ENCODE data around the gene MAP2K3. TPM values are rescaled to one million over a fixed set of nuclear protein-coding genes. Genes with fewer than 3 reads are reported as not detected.

The MAP2K3 gene
- total and polyA plus RNA-seq, 9 donors, result 9.1 to 45.5 (median 17.6) TPM

GRCh38 chr17:21297026-21297520 lies 12.6 kb downstream of the MAP2K3 start:
- no peaks in the 10 kb centered on the region for H3K4me1 ChIP-seq (ENCODE audit: insufficient read depth)

GRCh38 chr17:21297597-21297996 lies 13.1 kb downstream of the MAP2K3 start:
- DNase-seq, result no peak
- Histone ChIP-seq H3K9me3 (no peaks in the 10 kb centered on the region), H3K36me3 (no peaks in the 10 kb centered on the region), H3K4me3 (no peak overlapping the region), H3K27ac (no peak overlapping the region), H3K4me1 (ENCODE audit: insufficient read depth) (no peaks in the 10 kb centered on the region), H3K27me3 (no peaks in the 10 kb centered on the region)
- intact Hi-C loops (cut with DNase I), result loop anchor here in 1 of 4 donors (10.0 kb wide), 1 partner anchor 1417 kb away; no protein-coding TSS in a partner anchor
- WGBS, 3 donors, result 59 to 71% (median 64%) methylated on average over 10 of the region's 10 CpGs
- TF ChIP-seq, protein P1, sequence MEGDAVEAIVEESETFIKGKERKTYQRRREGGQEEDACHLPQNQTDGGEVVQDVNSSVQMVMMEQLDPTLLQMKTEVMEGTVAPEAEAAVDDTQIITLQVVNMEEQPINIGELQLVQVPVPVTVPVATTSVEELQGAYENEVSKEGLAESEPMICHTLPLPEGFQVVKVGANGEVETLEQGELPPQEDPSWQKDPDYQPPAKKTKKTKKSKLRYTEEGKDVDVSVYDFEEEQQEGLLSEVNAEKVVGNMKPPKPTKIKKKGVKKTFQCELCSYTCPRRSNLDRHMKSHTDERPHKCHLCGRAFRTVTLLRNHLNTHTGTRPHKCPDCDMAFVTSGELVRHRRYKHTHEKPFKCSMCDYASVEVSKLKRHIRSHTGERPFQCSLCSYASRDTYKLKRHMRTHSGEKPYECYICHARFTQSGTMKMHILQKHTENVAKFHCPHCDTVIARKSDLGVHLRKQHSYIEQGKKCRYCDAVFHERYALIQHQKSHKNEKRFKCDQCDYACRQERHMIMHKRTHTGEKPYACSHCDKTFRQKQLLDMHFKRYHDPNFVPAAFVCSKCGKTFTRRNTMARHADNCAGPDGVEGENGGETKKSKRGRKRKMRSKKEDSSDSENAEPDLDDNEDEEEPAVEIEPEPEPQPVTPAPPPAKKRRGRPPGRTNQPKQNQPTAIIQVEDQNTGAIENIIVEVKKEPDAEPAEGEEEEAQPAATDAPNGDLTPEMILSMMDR (IDR thresholded peaks at IDR 0.05), result no peak
- TF ChIP-seq EP300 (IDR thresholded peaks at IDR 0.05) (no peak), POLR2A (IDR thresholded peaks at IDR 0.05) (no peak)

More at GRCh38 chr17:21297026-21297520, 12.6 kb downstream of the MAP2K3 start:
- H3K36me3 ChIP-seq, result no peaks in the 10 kb centered on the region
- intact Hi-C loops (cut with DNase I), result loop anchor here in 1 of 4 donors (10.0 kb wide), 1 partner anchor 1418 kb away; no protein-coding TSS in a partner anchor
- H3K27me3 ChIP-seq, result no peaks in the 10 kb centered on the region
- H3K4me3 ChIP-seq, result no peak overlapping the region
- no peaks in the 10 kb centered on the region for H3K9me3 ChIP-seq
- peak in 1 of 5 donors; percentile 23 for DNase-seq
- no peak overlapping the region for H3K27ac ChIP-seq
- WGBS, 3 donors, result 68 to 71% (median 69%) methylated on average over 10 of the region's 10 CpGs
- no peak for TF ChIP-seq POLR2A (IDR thresholded peaks at IDR 0.05)
- TF ChIP-seq, protein P1 (IDR thresholded peaks at IDR 0.05), result no peak
- TF ChIP-seq EP300 (IDR thresholded peaks at IDR 0.05), result no peak

GRCh38 chr17:21298056-21298982 lies 13.8 kb downstream of the MAP2K3 start:
- Histone ChIP-seq H3K27me3 (no peaks in the 10 kb centered on the region), H3K4me3 (no peak overlapping the region), H3K36me3 (no peaks in the 10 kb centered on the region), H3K4me1 (ENCODE audit: insufficient read depth) (no peaks in the 10 kb centered on the region), H3K27ac (no peak overlapping the region), H3K9me3 (no peaks in the 10 kb centered on the region)
- peak in 1 of 5 donors; percentile 21 for DNase-seq
- WGBS, 3 donors, result 76 to 78% (median 77%) methylated on average over 22 of the region's 22 CpGs
- intact Hi-C loops (cut with DNase I), result loop anchor here in 1 of 4 donors (10.0 kb wide), 1 partner anchor 1416 kb away; no protein-coding TSS in a partner anchor
- TF ChIP-seq, protein P1 (IDR thresholded peaks at IDR 0.05), result no peak
- TF ChIP-seq POLR2A (IDR thresholded peaks at IDR 0.05) (no peak), EP300 (IDR thresholded peaks at IDR 0.05) (no peak)

- WGBS, 3 donors, result 48 to 59% (median 59%) methylated on average over 13 of the region's 13 CpGs
- Histone ChIP-seq H3K27me3 (no peaks in the 10 kb centered on the region), H3K9me3 (no peaks in the 10 kb centered on the region), H3K36me3 (no peaks in the 10 kb centered on the region), H3K27ac (no peak overlapping the region), H3K4me3 (no peak overlapping the region), H3K4me1 (ENCODE audit: insufficient read depth) (no peaks in the 10 kb centered on the region)
- DNase-seq, result peak in 1 of 5 donors; percentile 17
- TF ChIP-seq, protein P1 (IDR thresholded peaks at IDR 0.05), result no peak
- TF ChIP-seq EP300 (IDR thresholded peaks at IDR 0.05) (no peak), POLR2A (IDR thresholded peaks at IDR 0.05) (no peak)
- intact Hi-C loops (cut with DNase I), result loop anchor here in 1 of 4 donors (10.0 kb wide), 1 partner anchor 1416 kb away; no protein-coding TSS in a partner anchor
Measured at GRCh38 chr17:21298983-21299519, 14.5 kb downstream of the MAP2K3 start.

All from ovary (tissue), 9 donors.